Hepatocyte (in vitro differentiated cells): ENCODE data around the gene RIPOR2. TPM values are rescaled to one million over a fixed set of nuclear protein-coding genes. Genes with fewer than 3 reads are reported as not detected.

Source experiments
- DNase-seq: peaks from one replicate; pipeline ENCODE4 v3.0.0-alpha.2; 2016; ENCODE audit warnings: low spot score
- H2AFZ ChIP-seq: fragments of 200-600 bp; sonication (generic); 2 replicates; pipeline ENCODE4 v1.6.0; 2016; ENCODE audit warnings: antibody characterized with exemption, mild to moderate bottlenecking
- H3K27ac ChIP-seq: fragments of 200-600 bp; sonication (generic); 2 replicates; pipeline ENCODE4 v1.5.1; 2016; ENCODE audit warnings: mild to moderate bottlenecking
- H3K27me3 ChIP-seq: fragments of 200-600 bp; sonication (generic); 2 replicates; pipeline ENCODE4 v1.6.1; 2016
- H3K36me3 ChIP-seq: fragments of 200-600 bp; sonication (generic); replicated peaks from 2 replicates; pipeline ENCODE4 v1.5.1; 2016; ENCODE audit warnings: low read depth; ENCODE audit not compliant: insufficient read depth
- H3K4me1 ChIP-seq: fragments of 200-600 bp; sonication (generic); 2 replicates; pipeline ENCODE4 v1.5.1; 2016; ENCODE audit warnings: mild to moderate bottlenecking, moderate library complexity; ENCODE audit not compliant: insufficient read depth
- H3K4me2 ChIP-seq: fragments of 200-600 bp; sonication (generic); 2 replicates; pipeline ENCODE4 v1.6.0; 2016
- H3K4me3 ChIP-seq: fragments of 200-600 bp; sonication (generic); 2 replicates; pipeline ENCODE4 v1.5.1; 2016; ENCODE audit warnings: mild to moderate bottlenecking
- H3K79me2 ChIP-seq: fragments of 200-600 bp; sonication (generic); 2 replicates; pipeline ENCODE4 v1.6.0; 2017; ENCODE audit warnings: mild to moderate bottlenecking
- H3K9me2 ChIP-seq: fragments of 200-600 bp; sonication (generic); replicated peaks from 2 replicates; pipeline ENCODE4 v1.6.0; 2017; ENCODE audit warnings: mild to moderate bottlenecking; ENCODE audit not compliant: insufficient read depth
- H3K9me3 ChIP-seq: fragments of 200-600 bp; sonication (generic); 2 replicates; pipeline ENCODE4 v1.5.1; 2016; ENCODE audit warnings: low read depth, mild to moderate bottlenecking
- H4K20me1 ChIP-seq: fragments of 200-600 bp; sonication (generic); 2 replicates; pipeline ENCODE4 v1.6.0; 2016; ENCODE audit warnings: mild to moderate bottlenecking; ENCODE audit not compliant: insufficient read depth, poor library complexity, severe bottlenecking
- EZH2 ChIP-seq: fragments of 200-600 bp; sonication (generic); IDR thresholded peaks from 2 replicates; pipeline ENCODE4 v1.6.1; 2016; ENCODE audit warnings: antibody characterized with exemption, mild to moderate bottlenecking, borderline replicate concordance
- EZH2phosphoT487 ChIP-seq: fragments of 200-600 bp; sonication (generic); IDR thresholded peaks from one replicate; pipeline ENCODE4 v1.6.1; 2018; ENCODE audit warnings: antibody characterized with exemption, mild to moderate bottlenecking, low read depth, moderate library complexity; ENCODE audit not compliant: unreplicated experiment, severe bottlenecking
- WGBS: methylation state at CpG from one replicate; pipeline ENCODE4 v1.1.6; 2016; ENCODE audit warnings: low lambda C conversion rate; ENCODE audit errors: missing lambda C conversion rate; 5-methylcytosine and 5-hydroxymethylcytosine counted together
- polyA plus RNA-seq: library from polyadenylated mRNA; unstranded; fragments of >200 nt; fragmentation: Nextera tagmentation; extraction: Ambion mirVana; gene quantifications from 2 replicates; pipeline ENCODE4 v1.2.1, GENCODE V29; 2016
- total RNA-seq: library from RNA; depleted of rRNA; stranded (reverse); fragments of >200 nt; gene quantifications from 2 replicates; pipeline ENCODE4 v1.2.3, GENCODE V29; 2014
- TF ChIP-seq, protein P1 (sequence below): fragments of 200-600 bp; sonication (generic); IDR thresholded peaks from 2 replicates; pipeline ENCODE4 v1.5.1; 2016; ENCODE audit warnings: antibody characterized with exemption, mild to moderate bottlenecking; ENCODE audit not compliant: poor library complexity

Gene RIPOR2
- total and polyA plus RNA-seq, 2 experiments from 2014 or later = 11.8 to 17.3 TPM

DNA sequence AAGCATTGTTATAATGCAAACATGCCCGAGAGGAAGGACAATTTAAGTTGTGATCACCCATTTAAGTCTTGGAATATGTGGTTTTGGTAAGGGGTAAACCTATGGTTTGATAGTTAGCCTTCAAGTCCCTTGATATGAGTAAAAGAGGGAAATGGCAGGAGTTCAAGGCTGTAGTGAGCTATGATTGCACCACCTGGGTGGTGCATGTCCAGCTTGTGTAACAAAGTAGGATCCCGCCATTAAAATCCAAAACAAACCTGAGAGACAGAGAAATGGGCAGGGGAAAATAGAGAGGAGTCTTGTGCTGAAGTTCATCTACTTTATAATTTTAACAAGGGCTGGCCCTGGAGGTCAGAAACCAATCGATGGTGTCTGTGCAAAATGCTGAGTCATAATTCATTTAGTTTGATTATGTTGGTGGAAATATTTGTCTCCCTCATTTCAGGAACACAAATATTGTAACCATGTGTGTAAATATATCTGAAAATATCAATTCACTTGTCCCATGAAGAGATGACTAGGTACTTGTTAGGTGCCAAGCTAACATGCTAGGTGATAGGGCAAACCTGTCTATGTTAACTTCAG, 113.8 kb downstream of the RIPOR2 start:
- TF ChIP-seq EZH2phosphoT487 (no peak), EZH2 (no peak)
- TF ChIP-seq, protein P1, sequence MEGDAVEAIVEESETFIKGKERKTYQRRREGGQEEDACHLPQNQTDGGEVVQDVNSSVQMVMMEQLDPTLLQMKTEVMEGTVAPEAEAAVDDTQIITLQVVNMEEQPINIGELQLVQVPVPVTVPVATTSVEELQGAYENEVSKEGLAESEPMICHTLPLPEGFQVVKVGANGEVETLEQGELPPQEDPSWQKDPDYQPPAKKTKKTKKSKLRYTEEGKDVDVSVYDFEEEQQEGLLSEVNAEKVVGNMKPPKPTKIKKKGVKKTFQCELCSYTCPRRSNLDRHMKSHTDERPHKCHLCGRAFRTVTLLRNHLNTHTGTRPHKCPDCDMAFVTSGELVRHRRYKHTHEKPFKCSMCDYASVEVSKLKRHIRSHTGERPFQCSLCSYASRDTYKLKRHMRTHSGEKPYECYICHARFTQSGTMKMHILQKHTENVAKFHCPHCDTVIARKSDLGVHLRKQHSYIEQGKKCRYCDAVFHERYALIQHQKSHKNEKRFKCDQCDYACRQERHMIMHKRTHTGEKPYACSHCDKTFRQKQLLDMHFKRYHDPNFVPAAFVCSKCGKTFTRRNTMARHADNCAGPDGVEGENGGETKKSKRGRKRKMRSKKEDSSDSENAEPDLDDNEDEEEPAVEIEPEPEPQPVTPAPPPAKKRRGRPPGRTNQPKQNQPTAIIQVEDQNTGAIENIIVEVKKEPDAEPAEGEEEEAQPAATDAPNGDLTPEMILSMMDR = no peak
- H3K79me2 ChIP-seq = no peaks in the 10 kb centered on the region
- H3K4me3 ChIP-seq = no peak overlapping the region
- H2AFZ ChIP-seq = no peak overlapping the region
- H3K4me1 ChIP-seq = no peaks in the 10 kb centered on the region
- no peak overlapping the region for H3K4me2 ChIP-seq
- no peaks in the 10 kb centered on the region for H4K20me1 ChIP-seq
- H3K27ac ChIP-seq = no peak overlapping the region
- H3K9me3 ChIP-seq = no peaks in the 10 kb centered on the region
- H3K36me3 ChIP-seq = no peaks in the 10 kb centered on the region
- H3K27me3 ChIP-seq = no peaks in the 10 kb centered on the region
- no peaks in the 10 kb centered on the region for H3K9me2 ChIP-seq
- DNase-seq = no peak
- WGBS = 96% methylated on average over 3 of the region's 3 CpGs

DNA sequence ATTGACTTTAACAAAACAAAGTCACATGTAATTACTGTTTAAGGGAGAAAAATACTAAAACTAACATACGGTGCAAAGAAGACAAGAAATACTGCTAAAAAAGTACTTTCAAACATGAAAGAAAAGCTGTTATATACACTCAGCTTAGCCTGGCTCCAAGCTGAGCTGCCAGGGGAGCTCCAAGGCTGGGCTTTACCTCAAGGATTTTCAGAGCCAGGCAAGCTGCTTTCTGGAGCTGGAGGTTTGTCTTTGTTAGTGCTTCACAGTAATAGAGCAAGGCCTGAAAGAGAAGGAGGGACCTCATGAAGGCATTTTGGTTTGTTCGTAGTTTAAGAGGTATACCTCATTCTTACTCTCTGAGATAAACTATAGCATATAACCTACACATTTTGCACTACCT, 117.4 kb downstream of the RIPOR2 start:
- no peaks in the 10 kb centered on the region for H3K9me3 ChIP-seq
- no peak overlapping the region for H2AFZ ChIP-seq
- H3K27ac ChIP-seq = no peak overlapping the region
- no peaks in the 10 kb centered on the region for H4K20me1 ChIP-seq
- H3K4me3 ChIP-seq = no peak overlapping the region
- DNase-seq = no peak
- no peaks in the 10 kb centered on the region for H3K27me3 ChIP-seq
- 84% methylated on average over 2 of the region's 2 CpGs for WGBS
- H3K4me1 ChIP-seq = no peaks in the 10 kb centered on the region
- no peaks in the 10 kb centered on the region for H3K36me3 ChIP-seq
- no peaks in the 10 kb centered on the region for H3K9me2 ChIP-seq
- TF ChIP-seq EZH2 (no peak), EZH2phosphoT487 (no peak)
- TF ChIP-seq, protein P1 = no peak
- H3K4me2 ChIP-seq = no peak overlapping the region
- H3K79me2 ChIP-seq = no peaks in the 10 kb centered on the region

DNA sequence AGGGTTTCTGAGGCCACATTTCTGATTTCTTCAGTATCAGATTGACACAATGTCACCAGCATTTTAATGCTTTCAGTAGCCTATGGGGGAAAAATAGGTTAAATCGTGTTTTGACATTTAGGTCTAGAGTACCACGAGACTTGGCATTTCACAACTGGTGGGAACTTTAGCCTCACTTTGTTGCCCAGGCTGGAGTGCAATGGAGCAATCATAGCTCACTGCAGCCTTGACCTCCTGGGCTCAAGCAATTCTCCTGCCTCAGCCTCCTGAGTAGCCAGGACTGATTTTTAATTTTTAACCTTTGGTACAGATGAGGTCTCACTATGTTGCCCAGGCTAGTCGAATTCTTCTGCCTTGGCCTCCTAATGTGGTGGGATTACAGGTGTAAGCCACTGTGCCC, 126.0 kb downstream of the RIPOR2 start:
- Histone ChIP-seq H3K27me3 (no peaks in the 10 kb centered on the region), H3K4me1 (no peaks in the 10 kb centered on the region), H3K36me3 (no peaks in the 10 kb centered on the region), H3K4me2 (no peak overlapping the region), H3K9me3 (no peaks in the 10 kb centered on the region), H4K20me1 (no peaks in the 10 kb centered on the region), H3K79me2 (no peaks in the 10 kb centered on the region), H3K27ac (no peak overlapping the region), H2AFZ (no peak overlapping the region), H3K4me3 (no peak overlapping the region), H3K9me2 (no peaks in the 10 kb centered on the region)
- TF ChIP-seq EZH2 = no peak
- TF ChIP-seq EZH2phosphoT487 = no peak
- TF ChIP-seq, protein P1 = no peak
- DNase-seq = no peak
- 87% methylated on average over 3 of the region's 3 CpGs for WGBS

DNA sequence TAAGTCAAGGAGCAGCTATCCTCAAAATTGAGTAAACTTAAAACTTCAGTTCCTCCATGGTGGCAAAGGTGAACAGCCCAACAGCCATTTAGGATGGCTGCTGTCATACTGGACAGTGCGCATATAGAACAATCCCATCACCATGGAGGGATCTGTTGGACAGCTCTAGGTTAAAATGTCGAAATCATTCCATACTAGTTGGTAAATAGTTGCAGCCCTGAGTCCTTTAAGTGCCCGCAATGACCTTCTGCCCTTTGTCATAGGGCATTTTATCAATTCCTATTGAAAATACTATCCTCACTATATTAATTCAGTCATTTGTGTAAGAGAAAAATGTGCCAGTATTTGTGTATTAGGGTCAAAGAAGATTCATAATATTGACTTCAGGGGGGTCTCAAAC, 128.2 kb downstream of the RIPOR2 start:
- TF ChIP-seq EZH2 (no peak), EZH2phosphoT487 (no peak)
- TF ChIP-seq, protein P1 = no peak
- H3K36me3 ChIP-seq = no peaks in the 10 kb centered on the region
- no peaks in the 10 kb centered on the region for H3K79me2 ChIP-seq
- H3K9me3 ChIP-seq = no peaks in the 10 kb centered on the region
- peaks cover 2% of the 10 kb centered on the region for H3K4me1 ChIP-seq
- H3K4me3 ChIP-seq = no peak overlapping the region
- no peak overlapping the region for H3K4me2 ChIP-seq
- no peaks in the 10 kb centered on the region for H3K9me2 ChIP-seq
- 95% methylated on average over 3 of the region's 3 CpGs for WGBS
- no peak for DNase-seq
- no peaks in the 10 kb centered on the region for H4K20me1 ChIP-seq
- H2AFZ ChIP-seq = no peak overlapping the region
- no peaks in the 10 kb centered on the region for H3K27me3 ChIP-seq
- H3K27ac ChIP-seq = no peak overlapping the region
